ENCODE data around the gene DGAT2. TPM values are rescaled to one million over a fixed set of nuclear protein-coding genes. Genes with fewer than 3 reads are reported as not detected.

The DGAT2 gene
- 10 to 100 TPM in 3 of 6 donors, 1 to 10 TPM in 3; 2.1 to 17.3 (median 10.4) TPM for total RNA-seq

- WGBS, 2 donors: 3 to 33% methylated on average over 2 to 55 of the region's 66 CpGs
- TF ChIP-seq POLR2A (IDR thresholded peaks at IDR 0.05) (peak in 2 of 4 donors; percentile 44 to 65), POLR2AphosphoS5 (IDR thresholded peaks at IDR 0.05) (peak; percentile 6 to 51), EP300 (IDR thresholded peaks at IDR 0.05) (no peak), CTCF (IDR thresholded peaks at IDR 0.05) (peak in 4 of 6 experiments; percentile 3 to 39 (median 25))
- H3K27ac ChIP-seq: peak within 1 kb of the TSS; percentile 31 to 85 (median 58)
- no peaks in the 10 kb centered on the region for H3K9me3 ChIP-seq
- peaks cover 0 to 10% (median 0%) of the 10 kb centered on the region in 4 donors for H3K27me3 ChIP-seq
- ATAC-seq (ENCODE audit: low FRiP score in 2 of 2) (peak; percentile 70 to 92), DNase-seq (peak; percentile 79 to 97)
- peak within 1 kb of the TSS; percentile 38 to 57 (median 46) for H3K4me3 ChIP-seq
- H3K4me1 ChIP-seq: peaks cover 16 to 45% (median 32%) of the 10 kb centered on the region in 4 donors
- H3K36me3 ChIP-seq: no peaks in the 10 kb centered on the region
Measured at GRCh38 chr11:75768112-75768908, at the start of gene DGAT2. TSS of gene DGAT2 (plus strand) at chr11:75768778. CDS start at chr11:75768992, 214 bp downstream.

GRCh38 chr11:75719340-75720239 lies 49.0 kb upstream of the DGAT2 start:
- WGBS, 2 donors: 92% methylated on average over 13 to 14 of the region's 14 CpGs
- no peak for ATAC-seq (ENCODE audit: low FRiP score in 2 of 2)
- H3K27ac ChIP-seq: no peak overlapping the region

GRCh38 chr11:75720639-75721038 lies 47.9 kb upstream of the DGAT2 start:
- H3K27ac ChIP-seq: no peak overlapping the region
- no peak overlapping the region for H3K4me3 ChIP-seq
- WGBS, 2 donors: 93 to 100% methylated on average over 6 of the region's 6 CpGs
- DNase-seq (no peak), ATAC-seq (ENCODE audit: low FRiP score in 2 of 2) (no peak)
- H3K4me1 ChIP-seq: no peaks in the 10 kb centered on the region
- H3K9me3 ChIP-seq: no peaks in the 10 kb centered on the region
- H3K36me3 ChIP-seq: no peaks in the 10 kb centered on the region
- no peaks in the 10 kb centered on the region for H3K27me3 ChIP-seq
- TF ChIP-seq POLR2A (IDR thresholded peaks at IDR 0.05): no peak
- TF ChIP-seq CTCF (IDR thresholded peaks at IDR 0.05): no peak
- no peak for TF ChIP-seq EP300 (IDR thresholded peaks at IDR 0.05)
- no peak for TF ChIP-seq POLR2AphosphoS5 (IDR thresholded peaks at IDR 0.05)

More at GRCh38 chr11:75719340-75720239, 49.0 kb upstream of the DGAT2 start:
- H3K4me3 ChIP-seq: no peak overlapping the region
- no peaks in the 10 kb centered on the region for H3K36me3 ChIP-seq
- TF ChIP-seq CTCF (IDR thresholded peaks at IDR 0.05) (no peak), POLR2AphosphoS5 (IDR thresholded peaks at IDR 0.05) (no peak), EP300 (IDR thresholded peaks at IDR 0.05) (no peak), POLR2A (IDR thresholded peaks at IDR 0.05) (no peak)
- no peaks in the 10 kb centered on the region for H3K27me3 ChIP-seq
- no peaks in the 10 kb centered on the region for H3K4me1 ChIP-seq
- DNase-seq: peak in 1 of 2 donors; percentile 46
- no peaks in the 10 kb centered on the region for H3K9me3 ChIP-seq

GRCh38 chr11:75721852-75722668 lies 46.5 kb upstream of the DGAT2 start:
- TF ChIP-seq EP300 (IDR thresholded peaks at IDR 0.05): no peak
- TF ChIP-seq POLR2A (IDR thresholded peaks at IDR 0.05): no peak
- TF ChIP-seq POLR2AphosphoS5 (IDR thresholded peaks at IDR 0.05): no peak
- no peak for TF ChIP-seq CTCF (IDR thresholded peaks at IDR 0.05)
- Histone ChIP-seq H3K4me3 (no peak overlapping the region), H3K27ac (no peak overlapping the region), H3K9me3 (no peaks in the 10 kb centered on the region), H3K36me3 (no peaks in the 10 kb centered on the region), H3K27me3 (no peaks in the 10 kb centered on the region), H3K4me1 (no peaks in the 10 kb centered on the region)
- DNase-seq: peak in 1 of 2 donors; percentile 56
- ATAC-seq (ENCODE audit: low FRiP score in 2 of 2): no peak
- 69 to 82% methylated on average over 8 to 14 of the region's 14 CpGs for WGBS, 2 donors

Measured in upper lobe of left lung (tissue), 6 donors.